ENCODE results near the gene CEP112.

- no peak for TF ChIP-seq CTCF (conservative IDR thresholded peaks at IDR 0.05)
- TF ChIP-seq ZFX (IDR thresholded peaks at IDR 0.05), result no peak
These were observed 28.3 kb upstream of the CEP112 start for GRCh38 chr17:66220079-66220835.

All from C4-2B (cell line).